HG03095 (cell line): ENCODE results near the gene IFI27L1.

Experiments used
- ATAC-seq: cut with Tn5 transposase; IDR thresholded peaks from one replicate; pipeline ENCODE4 v1.9.1; 2021; ENCODE audit warnings: moderate library complexity; ENCODE audit not compliant: unreplicated experiment

Gene IFI27L1

GRCh38 chr14:94080621-94081385, at the start of gene IFI27L1, which contains the start of gene DDX24:
TSS of gene IFI27L1 (plus strand) at chr14:94081310. CDS start at chr14:94096938, 15,628 bp downstream.
TSS of gene DDX24 (minus strand) at chr14:94081202. CDS start at chr14:94079742, 1,460 bp downstream.
- peak; percentile 98 for ATAC-seq

GRCh38 chr14:94031883-94032279, 49.2 kb upstream of the IFI27L1 start:
- ATAC-seq: no peak

- ATAC-seq: no peak
Measured at GRCh38 chr14:94034886-94035285, 46.2 kb upstream of the IFI27L1 start.

- ATAC-seq: peak; percentile 85
Measured at GRCh38 chr14:94036313-94037167, 44.6 kb upstream of the IFI27L1 start.

GRCh38 chr14:94037954-94038353, 43.2 kb upstream of the IFI27L1 start:
- ATAC-seq: no peak

- ATAC-seq: no peak
Measured at GRCh38 chr14:94038510-94038909, 42.6 kb upstream of the IFI27L1 start.

GRCh38 chr14:94038921-94039629, 42.0 kb upstream of the IFI27L1 start:
- ATAC-seq: no peak

GRCh38 chr14:94040247-94040646, 40.9 kb upstream of the IFI27L1 start:
- no peak for ATAC-seq

- ATAC-seq: no peak
Measured at GRCh38 chr14:94040796-94041195, 40.3 kb upstream of the IFI27L1 start.

GRCh38 chr14:94041551-94042346, 39.4 kb upstream of the IFI27L1 start:
- ATAC-seq: no peak

GRCh38 chr14:94042433-94043091, 38.5 kb upstream of the IFI27L1 start:
- ATAC-seq: no peak

- no peak for ATAC-seq
Measured at GRCh38 chr14:94043111-94043755, 37.9 kb upstream of the IFI27L1 start.

GRCh38 chr14:94043756-94044475, 37.2 kb upstream of the IFI27L1 start:
- no peak for ATAC-seq

GRCh38 chr14:94044476-94045091, 36.5 kb upstream of the IFI27L1 start:
- no peak for ATAC-seq

- ATAC-seq: no peak
Measured at GRCh38 chr14:94045101-94045500, 36.0 kb upstream of the IFI27L1 start.

GRCh38 chr14:94045563-94046345, 35.4 kb upstream of the IFI27L1 start:
- no peak for ATAC-seq

GRCh38 chr14:94046696-94047250, 34.3 kb upstream of the IFI27L1 start:
- no peak for ATAC-seq
